Ishikawa (cell line): ENCODE results near the gene DDX17.

Experiments
- CREB1 ChIP-seq: IDR thresholded peaks from 2 replicates; pipeline ENCODE4 v1.6.1; 2012; ENCODE audit warnings: low read depth
- EP300 ChIP-seq: IDR thresholded peaks from 2 replicates; pipeline ENCODE4 v1.6.1; 2012; ENCODE audit warnings: borderline replicate concordance
- RAD21 ChIP-seq: IDR thresholded peaks from 2 replicates; pipeline ENCODE4 v1.6.1; 2012; ENCODE audit warnings: low read depth
- REST ChIP-seq: IDR thresholded peaks from 2 replicates; pipeline ENCODE4 v1.6.1; 2012; ENCODE audit warnings: low read depth, mild to moderate bottlenecking

- TF ChIP-seq REST (no peak), CREB1 (no peak), RAD21 (peak; percentile 6; the same call in 1 of the 2 replicates), EP300 (no peak)
Measured at GRCh38 chr22:38440747-38441350, 65.3 kb downstream of the DDX17 start.
